GM18508 (cell line): ENCODE results near the gene SYNGR2.

ENCODE experiments used
- ATAC-seq: cut with Tn5 transposase; IDR thresholded peaks from one replicate; pipeline ENCODE4 v1.9.1; 2021; ENCODE audit warnings: moderate number of reproducible peaks; ENCODE audit not compliant: insufficient read depth, unreplicated experiment

The SYNGR2 gene

GRCh38 chr17:78168242-78168902 is at the start of gene SYNGR2:
Gene SYNGR2, plus strand, starts transcription at chr17:78168581. Its CDS starts 36 bp downstream, at chr17:78168617.
- no peak for ATAC-seq

DNA sequence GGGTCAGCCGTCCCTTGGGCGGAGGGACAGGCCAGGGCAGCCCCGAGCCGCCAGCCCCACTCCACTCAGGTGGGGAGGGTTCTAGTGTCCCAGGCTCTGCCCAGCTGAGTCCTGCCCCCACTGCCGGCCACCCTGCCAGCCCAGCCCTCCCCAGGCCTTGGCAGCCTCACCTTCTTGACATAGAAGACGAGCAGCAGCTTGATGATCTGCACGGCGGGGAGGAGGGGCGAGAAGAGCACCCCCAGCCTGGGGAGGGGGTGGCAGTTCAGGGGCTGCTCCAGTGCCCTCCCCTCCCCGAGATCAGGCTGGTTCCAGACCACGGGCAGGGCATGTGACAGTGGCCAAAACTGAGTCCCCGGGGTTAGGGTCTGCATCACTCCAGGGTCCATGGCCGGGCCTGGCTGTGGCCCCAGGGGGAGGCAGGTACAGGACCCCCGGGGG is 49.6 kb upstream of the SYNGR2 start:
- ATAC-seq, result no peak

- no peak for ATAC-seq
Observed at GRCh38 chr17:78120537-78120936, 47.8 kb upstream of the SYNGR2 start.

DNA sequence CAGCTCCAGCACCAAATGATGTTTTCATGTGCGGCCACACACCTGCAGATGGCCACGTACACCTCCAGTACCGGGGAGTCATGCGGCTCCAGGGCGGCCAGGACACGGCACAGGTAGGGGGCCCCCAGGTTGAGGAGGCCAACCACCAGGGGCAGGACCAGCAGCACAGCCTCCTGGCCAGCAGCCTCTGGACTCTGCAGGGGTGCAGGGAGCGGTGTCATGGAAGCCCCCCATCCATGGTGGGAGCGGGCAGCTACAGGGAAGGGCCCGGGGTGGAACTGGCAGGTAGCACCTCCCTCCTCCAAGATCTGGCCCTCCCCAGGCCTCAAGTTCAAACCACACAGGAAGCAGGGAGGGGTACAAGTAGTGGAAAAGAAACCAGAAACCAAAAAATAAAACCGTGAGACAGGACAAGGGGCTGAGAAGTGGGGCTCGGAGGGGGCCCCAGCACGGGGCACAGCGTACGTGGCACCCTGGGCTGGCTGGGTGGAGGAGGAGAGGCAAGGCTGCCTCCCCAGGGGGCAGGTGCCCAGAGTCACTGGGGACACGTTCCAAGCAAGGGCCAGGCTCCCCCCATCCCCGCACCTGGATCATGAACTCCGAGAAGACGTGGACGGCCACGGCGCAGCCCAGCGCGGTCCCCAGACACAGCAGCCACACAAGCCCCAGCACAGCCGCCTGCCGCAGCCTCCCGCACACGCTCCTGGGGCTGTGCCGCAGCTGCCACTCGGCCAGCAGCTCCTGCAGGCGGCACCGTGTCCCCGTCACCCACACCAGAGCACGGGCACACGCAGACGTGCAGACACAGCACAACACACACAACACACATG is 47.2 kb upstream of the SYNGR2 start:
- no peak for ATAC-seq

GRCh38 chr17:78121801-78122215 is 46.6 kb upstream of the SYNGR2 start:
- no peak for ATAC-seq

- ATAC-seq, result no peak
Observed at GRCh38 chr17:78122216-78122930, 46.0 kb upstream of the SYNGR2 start.

DNA sequence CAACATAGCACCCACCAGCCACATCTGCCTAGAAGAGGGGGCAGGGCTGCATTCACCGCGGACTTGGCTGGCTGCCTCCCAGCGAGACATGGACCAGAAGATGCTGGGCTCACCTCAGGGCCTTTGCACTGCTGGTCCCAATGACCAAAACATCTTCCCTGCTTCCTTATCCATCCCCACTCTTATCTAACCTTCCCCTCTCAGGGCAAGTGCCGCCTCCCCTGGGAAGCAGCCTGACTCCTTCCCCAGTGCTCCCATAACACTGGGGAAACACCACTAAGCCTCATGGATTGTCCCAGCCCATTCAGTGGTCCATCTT is 45.5 kb upstream of the SYNGR2 start:
- ATAC-seq, result no peak

GRCh38 chr17:78123258-78123929 is 45.0 kb upstream of the SYNGR2 start:
- no peak for ATAC-seq

DNA sequence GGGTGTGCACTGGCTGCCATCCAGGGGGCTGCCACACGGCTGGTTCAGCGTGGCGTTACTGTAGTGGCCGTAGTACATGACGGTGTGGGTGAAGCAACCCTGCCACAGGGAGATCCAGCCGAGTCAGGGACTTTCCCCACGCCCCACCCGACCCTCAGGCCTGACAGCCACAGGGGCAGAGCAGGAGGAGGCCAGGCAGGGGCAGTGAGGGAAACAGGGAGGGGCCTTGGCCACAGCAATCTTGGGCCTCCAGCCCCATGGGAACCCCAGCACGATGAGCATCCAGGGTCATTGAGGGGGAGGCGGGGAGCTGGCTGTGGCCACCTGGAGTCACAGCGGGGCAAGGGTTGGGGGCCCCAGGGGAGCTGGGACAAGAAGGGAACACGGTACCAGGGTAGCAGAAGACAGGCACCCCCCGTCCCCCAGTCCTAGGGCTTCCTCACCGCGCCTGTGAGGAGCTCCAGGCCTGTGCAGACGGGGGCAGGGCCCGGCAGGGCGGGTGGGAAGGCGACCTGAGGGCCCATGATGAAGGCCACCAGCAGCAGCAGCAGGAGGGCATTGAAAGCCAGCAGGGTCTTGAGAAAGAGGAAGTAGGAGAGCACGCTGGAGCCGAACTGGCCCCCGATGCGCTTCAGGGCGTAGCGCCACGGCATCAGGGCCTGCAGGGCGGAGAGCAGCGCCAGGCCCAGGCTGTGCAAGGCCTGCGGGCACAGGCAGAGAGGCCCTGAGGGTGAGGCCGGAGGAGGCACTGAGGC is 44.1 kb upstream of the SYNGR2 start:
- ATAC-seq, result no peak

DNA sequence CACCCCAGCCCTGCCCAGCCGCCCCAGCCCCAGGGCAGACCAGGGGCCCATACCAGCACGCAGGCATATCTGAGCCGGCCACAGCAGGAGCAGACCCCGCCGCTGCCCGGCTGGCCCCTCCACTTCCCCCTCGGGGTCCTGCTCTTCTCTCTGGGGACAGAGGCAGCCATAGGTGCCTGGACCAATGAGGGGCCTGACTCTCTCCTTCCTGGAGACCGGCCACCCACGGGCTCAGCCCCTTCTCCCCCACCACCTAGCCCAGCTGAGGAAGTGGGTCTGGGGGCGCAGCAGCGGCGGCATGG is 43.6 kb upstream of the SYNGR2 start:
- no peak for ATAC-seq

GRCh38 chr17:78125138-78125913 is 43.1 kb upstream of the SYNGR2 start:
- ATAC-seq, result no peak

DNA sequence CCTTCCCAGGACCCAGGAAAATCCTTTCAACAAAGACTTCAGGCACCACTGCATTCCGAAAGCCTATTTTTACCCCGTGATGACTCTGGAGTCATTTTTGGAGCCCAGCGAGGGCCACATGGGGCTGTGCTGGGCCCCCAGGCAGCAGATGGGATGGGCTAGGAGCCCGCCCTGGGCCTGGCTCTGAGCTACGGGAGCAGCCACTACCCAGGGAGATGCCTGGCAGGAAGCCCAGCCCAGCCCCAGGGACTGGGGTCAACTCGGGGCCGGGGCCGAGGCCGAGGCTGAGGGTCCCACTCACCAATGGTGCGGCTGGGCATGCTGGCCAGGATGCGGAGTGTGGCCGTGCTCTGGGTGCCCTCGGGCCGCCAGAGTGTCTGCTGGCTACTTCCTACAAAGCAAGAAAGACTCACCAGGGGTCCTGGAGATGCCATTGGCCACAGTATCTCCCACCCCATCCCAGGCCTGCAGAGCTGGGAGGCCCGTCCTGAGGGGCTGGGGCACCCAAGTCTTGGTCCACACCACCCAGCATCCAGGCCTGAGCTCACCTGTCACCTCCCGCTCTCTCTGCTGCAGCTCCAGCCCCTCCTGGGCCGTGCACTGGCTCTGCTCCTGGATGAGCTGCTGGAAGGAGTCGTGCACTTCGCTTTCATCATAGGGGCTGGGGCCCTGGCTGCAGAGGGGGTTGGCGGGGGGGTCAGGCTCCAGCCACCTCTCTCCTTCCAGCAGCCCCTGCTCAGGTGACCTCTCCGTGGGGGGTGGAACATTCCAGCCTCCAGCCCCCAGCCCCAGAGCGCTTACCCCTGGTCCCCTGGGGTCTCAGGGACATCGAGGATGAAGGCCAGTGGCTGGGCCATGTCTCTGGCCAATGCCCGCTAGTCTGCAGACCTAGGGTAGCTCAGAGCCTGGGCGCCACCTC is 42.1 kb upstream of the SYNGR2 start:
- ATAC-seq, result no peak

DNA sequence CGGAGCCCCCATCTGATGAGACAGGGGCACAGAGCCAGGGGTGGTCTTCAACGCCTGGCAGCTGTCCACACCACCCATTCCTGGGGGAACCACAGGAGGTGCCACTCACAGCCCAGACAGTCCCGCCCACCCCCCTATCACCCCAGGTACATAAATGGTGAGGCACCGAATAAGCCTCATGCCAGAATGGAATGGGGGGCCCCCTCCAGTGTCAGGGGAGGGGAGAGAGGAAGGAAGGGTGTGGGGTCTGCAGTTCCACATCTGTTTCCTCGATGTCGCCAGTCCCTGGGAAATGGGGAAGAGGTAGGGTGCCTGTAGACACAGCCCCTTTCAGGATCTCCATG is 41.5 kb upstream of the SYNGR2 start:
- no peak for ATAC-seq

DNA sequence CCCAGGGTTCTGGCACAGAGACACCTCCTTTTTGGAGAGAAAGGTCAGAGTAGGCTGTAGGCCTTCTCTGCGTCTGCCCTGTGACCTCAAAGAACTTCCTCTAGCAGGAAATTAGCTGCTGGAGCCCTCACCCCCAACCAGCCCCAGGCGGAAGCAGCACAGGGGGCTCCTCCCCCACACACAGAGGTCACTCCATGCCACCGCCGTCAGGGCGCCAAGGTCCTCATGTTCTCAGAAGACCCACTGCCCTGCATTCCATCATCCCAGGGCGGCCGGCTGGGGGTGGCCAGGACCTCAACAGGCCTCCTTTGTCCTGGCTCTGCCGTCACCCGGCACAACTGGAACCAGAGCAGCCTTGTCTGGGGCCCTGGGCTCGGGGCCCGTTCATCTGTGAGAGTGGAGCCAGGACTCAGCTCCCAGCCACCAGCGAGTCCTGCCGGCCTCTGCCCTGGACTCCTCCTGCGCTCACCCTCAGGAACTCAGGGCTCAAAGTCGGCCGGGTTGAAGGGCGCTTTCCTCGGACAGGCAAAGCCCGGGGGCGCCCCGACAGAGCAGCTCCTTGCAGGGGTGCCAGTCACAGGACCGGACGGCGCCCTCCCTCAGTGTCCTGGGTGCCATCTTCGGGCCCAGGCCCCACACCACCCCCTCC is 41.0 kb upstream of the SYNGR2 start:
- no peak for ATAC-seq

DNA sequence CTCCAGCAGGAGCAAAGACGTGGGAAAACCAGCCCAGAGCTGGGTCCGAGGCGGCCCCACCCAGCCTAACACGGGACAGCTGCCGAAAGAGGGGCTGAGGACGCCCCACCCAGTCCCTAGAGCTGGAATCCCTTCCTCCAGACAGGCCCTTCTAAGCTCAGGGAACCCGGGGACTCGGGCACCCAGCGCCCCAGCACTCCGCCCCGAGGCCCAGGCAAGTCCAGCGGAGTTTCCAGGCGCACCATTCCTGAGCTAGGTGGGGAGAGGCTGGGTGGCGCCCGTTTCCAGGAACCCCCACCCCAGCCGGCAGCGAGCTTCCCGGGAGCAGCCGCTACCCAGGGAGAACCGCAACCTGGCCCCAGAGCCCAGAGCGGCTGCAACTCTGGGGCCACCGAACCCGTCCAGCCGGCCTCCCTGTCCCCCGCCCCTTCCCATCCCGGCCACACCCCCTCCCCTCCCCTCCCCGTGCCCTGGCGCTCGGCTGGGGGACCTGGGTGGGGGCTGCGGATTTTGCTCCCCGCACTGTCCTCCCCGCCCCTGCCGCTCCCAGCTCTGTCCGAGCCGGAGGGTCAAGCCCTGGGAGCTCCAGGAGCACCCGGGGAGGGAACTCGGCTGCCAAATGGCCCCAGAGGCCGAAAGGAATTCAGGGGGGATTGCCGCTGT is 40.4 kb upstream of the SYNGR2 start:
- no peak for ATAC-seq

DNA sequence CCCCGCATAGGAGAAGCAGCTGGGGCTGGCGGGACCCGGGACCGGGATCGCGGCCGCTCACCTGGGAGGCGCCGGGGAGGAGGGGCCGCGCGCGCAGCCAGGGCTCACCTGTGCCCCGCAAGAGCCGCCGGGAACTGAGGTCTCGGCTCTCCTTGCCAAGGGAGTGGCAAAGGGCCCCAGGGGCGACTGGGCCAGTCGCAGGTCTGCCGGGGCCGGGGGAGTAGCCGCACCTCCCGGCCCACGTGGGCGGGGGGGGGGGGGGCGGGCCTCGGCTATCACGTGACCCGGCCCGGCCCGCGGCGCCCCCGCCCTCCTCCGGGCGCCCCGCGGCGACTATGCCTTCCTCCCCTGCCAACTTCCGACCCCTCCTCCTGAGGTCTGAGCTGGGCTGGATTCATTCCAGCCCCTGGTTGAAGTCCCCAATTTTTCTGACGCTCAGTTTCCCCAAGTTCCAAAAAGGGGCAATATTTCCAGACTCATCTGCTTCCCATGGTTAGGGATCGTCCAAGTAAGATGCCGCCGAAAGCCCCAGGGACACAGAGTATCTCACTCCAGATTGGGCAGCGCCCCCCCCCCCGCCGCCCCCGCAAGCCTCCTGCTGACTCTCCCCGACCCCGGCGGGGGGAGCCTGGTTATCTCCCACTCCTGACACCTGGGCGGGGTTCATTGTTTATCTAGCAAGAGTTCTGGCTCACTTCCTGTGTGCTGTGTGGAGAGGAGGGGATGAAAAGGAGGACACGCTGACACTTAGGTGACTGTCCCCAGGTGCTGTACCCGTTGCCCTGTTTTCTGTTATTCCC is 39.6 kb upstream of the SYNGR2 start, which contains the start of gene TMC6:
TSS of gene TMC6 (minus strand) at position 205 of the 800 bp plus-strand sequence. CDS start 1,923 bp downstream, outside the sequence.
- ATAC-seq, result no peak
